ENCODE measurements around the gene CFAP77. TPM values are rescaled to one million over a fixed set of nuclear protein-coding genes. Genes with fewer than 3 reads are reported as not detected.

CFAP77 gene
- total and polyA plus RNA-seq, 2 of the 4 experiments (the other 2 are of a cell fraction) = not detected

- Histone ChIP-seq H3K4me1 (ENCODE audit: control insufficient read depth, insufficient read depth, low read length) (no peaks in the 10 kb centered on the region), H2AFZ (replicated peaks; ENCODE audit: low read length, poor library complexity) (no peak overlapping the region), H2BK20ac (ENCODE audit: low read depth, low read length) (no peak overlapping the region), H3K4me2 (ENCODE audit: low read depth, low read length) (no peak overlapping the region), H3K4ac (ENCODE audit: low read depth, low read length) (no peak overlapping the region), H4K5ac (ENCODE audit: low read depth, low read length) (no peak overlapping the region), H3K27me3 (ENCODE audit: control insufficient read depth, insufficient read depth, low read length) (peaks cover 39% of the 10 kb centered on the region), H2BK5ac (ENCODE audit: low read depth, low read length, poor library complexity, severe bottlenecking) (no peak overlapping the region), H3K27ac (ENCODE audit: insufficient read depth, low read length) (no peak overlapping the region), H3K56ac (ENCODE audit: extremely low read depth, insufficient read depth, low read length) (no peak overlapping the region), H3K14ac (replicated peaks; ENCODE audit: low read depth, low read length) (no peak overlapping the region), H3K9ac (ENCODE audit: low read depth, low read length) (no peak overlapping the region), H2AK5ac (ENCODE audit: low read depth, low read length) (no peak overlapping the region), H3K18ac (ENCODE audit: low read depth, low read length) (no peak overlapping the region), H3K23ac (ENCODE audit: low read depth, low read length) (no peak overlapping the region), H2AK9ac (replicated peaks; ENCODE audit: low read depth, low read length, poor library complexity) (no peak overlapping the region), H3K4me3 (ENCODE audit: insufficient read depth, low read depth, low read length) (no peak overlapping the region), H4K8ac (ENCODE audit: low read depth in 2 of 2, low read length in 2 of 2) (no peak overlapping the region), H2BK15ac (ENCODE audit: low read depth, low read length) (no peak overlapping the region), H3K36me3 (ENCODE audit: control insufficient read depth, insufficient read depth, low read length) (no peaks in the 10 kb centered on the region), H4K20me1 (ENCODE audit: insufficient read depth, low read length) (no peaks in the 10 kb centered on the region), H4K91ac (ENCODE audit: insufficient read depth, low read depth, low read length) (no peak overlapping the region), H3K9me3 (ENCODE audit: control insufficient read depth, insufficient read depth, low read length) (peaks cover 3% of the 10 kb centered on the region), H3K9me1 (ENCODE audit: insufficient read depth, low read length) (no peaks in the 10 kb centered on the region), H2BK120ac (ENCODE audit: low read depth, low read length) (no peak overlapping the region), H3K79me1 (ENCODE audit: low read depth in 1 of 2, low read length in 2 of 2) (no peaks in the 10 kb centered on the region)
- ATAC-seq (ENCODE audit: low read depth) (no peak), DNase-seq (no peak)
- dilution Hi-C loops (cut with HindIII; ENCODE audit: low sequenced_read_pairs, unreplicated experiment) = no loop called here
- in situ Hi-C loops (cut with MboI; ENCODE audit: low sequenced_read_pairs) = no loop called here
- BruUV-seq (replicated peaks) = no TSS peak
- no CpG with 5 or more reads among the region's 13 CpGs for WGBS, 2 experiments (ENCODE audit: extremely low coverage in 2 of 2, insufficient read length in 1 of 2)
- ChIA-PET CTCF (no interaction called here), POLR2A (ENCODE audit: unreplicated experiment) (no interaction called here)
- TF ChIP-seq BHLHE40 (IDR thresholded peaks at IDR 0.05; ENCODE audit: low read depth, low read length) = no peak
- no peak for TF ChIP-seq NFE2L2 (IDR thresholded peaks at IDR 0.05; ENCODE audit: low read depth, low read length)
- TF ChIP-seq MAZ (IDR thresholded peaks at IDR 0.05; ENCODE audit: borderline replicate concordance, low read depth, low read length) = no peak
- no peak for TF ChIP-seq SMC3 (IDR thresholded peaks at IDR 0.05; ENCODE audit: low read depth, low read length)
- no peak for TF ChIP-seq POLR2A (IDR thresholded peaks at IDR 0.05; ENCODE audit: low read depth, low read length)
- no peak for TF ChIP-seq USF2 (IDR thresholded peaks at IDR 0.05; ENCODE audit: low read depth, low read length)
- no peak for TF ChIP-seq RFX5 (IDR thresholded peaks at IDR 0.05; ENCODE audit: low read depth, low read length)
- TF ChIP-seq MAFK (IDR thresholded peaks at IDR 0.05; ENCODE audit: low read depth, low read length) = no peak
- TF ChIP-seq MXI1 (IDR thresholded peaks at IDR 0.05; ENCODE audit: borderline replicate concordance, low read depth, low read length) = no peak
- no peak for TF ChIP-seq RCOR1 (IDR thresholded peaks at IDR 0.05; ENCODE audit: insufficient replicate concordance, low read length)
- TF ChIP-seq CTCF (conservative IDR thresholded peaks at IDR 0.05; ENCODE audit: low read depth, low read length) = no peak
- no peak for TF ChIP-seq CHD1 (IDR thresholded peaks at IDR 0.05; ENCODE audit: low read depth, low read length)
- TF ChIP-seq CEBPB (IDR thresholded peaks at IDR 0.05; ENCODE audit: low read depth, low read length) = no peak
- no peak for TF ChIP-seq ELK1 (IDR thresholded peaks at IDR 0.05; ENCODE audit: borderline replicate concordance, low read depth, low read length)
- no peak for TF ChIP-seq FOS (IDR thresholded peaks at IDR 0.05; ENCODE audit: low read depth, low read length)
- TF ChIP-seq RAD21 (IDR thresholded peaks at IDR 0.05; ENCODE audit: low read length) = no peak
- intact Hi-C loops (cut with micrococcal nuclease) = no loop called here
Observed at GRCh38 chr9:132551556-132551955, 141.5 kb downstream of the CFAP77 start.
